ENCODE data around the gene PAX2.

PAX2 gene

DNA sequence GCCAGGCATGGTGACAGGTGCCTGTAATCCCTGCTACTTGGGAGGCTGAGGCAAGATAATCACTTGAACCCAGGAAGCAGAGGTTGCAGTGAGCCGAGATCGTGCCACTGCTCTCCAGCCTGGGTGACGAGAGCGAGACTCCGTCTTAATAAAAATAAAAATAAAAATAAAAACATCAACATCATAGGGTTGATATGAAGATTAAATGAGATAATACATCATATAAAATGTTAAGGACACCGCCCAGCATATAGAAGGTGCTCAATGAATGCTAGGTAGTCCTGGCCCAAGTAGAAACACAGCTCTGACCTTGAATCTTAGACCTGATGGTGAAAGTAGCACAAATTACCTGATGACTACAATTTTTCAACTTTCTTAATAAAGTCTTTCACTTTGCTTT is 74.0 kb downstream of the PAX2 start:
- no peak for DNase-seq (ENCODE audit: low spot score)

- no peak for DNase-seq (ENCODE audit: low spot score)
These were observed 77.8 kb downstream of the PAX2 start for GRCh38 chr10:100823194-100823593.

DNA sequence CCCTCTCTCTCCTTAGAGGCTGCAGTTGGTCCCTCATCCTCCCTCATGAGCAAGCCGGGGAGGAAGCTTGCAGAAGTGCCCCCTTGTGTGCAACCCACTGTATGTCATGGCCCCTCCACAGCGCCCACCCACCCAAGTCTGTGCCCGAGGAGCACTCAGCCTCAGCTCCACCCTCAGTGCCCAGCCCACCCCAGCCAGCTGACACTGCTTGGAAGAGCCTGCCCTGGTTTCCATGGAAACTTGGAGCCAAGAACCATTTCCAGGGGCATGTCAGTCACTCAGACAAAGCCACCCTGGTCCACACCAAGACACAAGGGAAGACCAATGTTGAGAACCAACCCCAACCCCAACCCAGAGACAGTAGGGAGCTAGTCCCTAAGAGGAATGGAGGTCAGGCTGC is 79.5 kb downstream of the PAX2 start:
- DNase-seq (ENCODE audit: low spot score) = no peak

DNA sequence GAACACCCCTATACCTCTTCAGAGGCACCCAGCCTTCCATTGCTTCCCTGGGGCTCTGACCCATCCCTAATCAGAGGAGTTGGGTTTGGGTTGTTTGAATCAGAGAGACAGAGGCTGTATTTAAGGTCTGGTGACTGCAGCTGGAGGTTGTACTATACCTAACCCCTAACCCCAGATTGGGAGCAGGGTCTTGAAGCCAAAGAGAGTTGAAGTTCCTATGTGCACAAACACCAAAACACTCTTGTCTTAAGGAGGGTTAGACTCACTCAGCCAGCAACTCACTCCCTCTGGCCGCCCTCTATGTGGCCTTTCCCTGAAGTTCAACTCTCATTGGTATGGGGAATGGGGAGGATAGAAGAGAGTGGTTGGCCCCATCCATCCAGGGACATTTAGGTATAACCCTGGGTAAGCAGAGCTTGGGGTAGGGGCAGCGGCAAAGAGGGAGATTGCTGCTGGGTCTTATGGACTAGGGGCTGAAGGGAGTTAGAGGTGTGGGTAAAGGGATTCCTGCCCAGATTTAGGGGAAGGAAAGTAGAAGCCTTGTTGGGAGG is 80.0 kb downstream of the PAX2 start:
- DNase-seq (ENCODE audit: low spot score) = no peak

GRCh38 chr10:100826031-100826651 is 80.8 kb downstream of the PAX2 start:
- DNase-seq (ENCODE audit: low spot score) = no peak

DNA sequence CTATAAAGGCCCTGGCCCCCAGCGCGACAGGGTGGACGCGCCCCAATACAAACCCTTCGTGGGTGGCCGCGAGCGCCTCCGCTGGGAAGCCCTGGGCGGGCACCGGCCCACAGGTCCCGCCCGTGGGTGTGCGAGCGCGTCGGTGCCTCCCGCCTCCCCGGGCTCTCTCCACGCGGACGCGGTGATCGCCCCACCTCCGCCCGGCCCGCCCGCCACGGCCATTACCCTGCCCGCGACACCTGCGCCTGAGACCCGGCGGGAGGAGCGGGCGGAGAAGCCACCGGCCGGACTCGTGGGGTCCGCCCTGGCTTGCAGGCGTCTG is 81.2 kb downstream of the PAX2 start:
- no peak for DNase-seq (ENCODE audit: low spot score)

GRCh38 chr10:100826983-100827818 is 81.8 kb downstream of the PAX2 start:
- no peak for DNase-seq (ENCODE audit: low spot score)

DNA sequence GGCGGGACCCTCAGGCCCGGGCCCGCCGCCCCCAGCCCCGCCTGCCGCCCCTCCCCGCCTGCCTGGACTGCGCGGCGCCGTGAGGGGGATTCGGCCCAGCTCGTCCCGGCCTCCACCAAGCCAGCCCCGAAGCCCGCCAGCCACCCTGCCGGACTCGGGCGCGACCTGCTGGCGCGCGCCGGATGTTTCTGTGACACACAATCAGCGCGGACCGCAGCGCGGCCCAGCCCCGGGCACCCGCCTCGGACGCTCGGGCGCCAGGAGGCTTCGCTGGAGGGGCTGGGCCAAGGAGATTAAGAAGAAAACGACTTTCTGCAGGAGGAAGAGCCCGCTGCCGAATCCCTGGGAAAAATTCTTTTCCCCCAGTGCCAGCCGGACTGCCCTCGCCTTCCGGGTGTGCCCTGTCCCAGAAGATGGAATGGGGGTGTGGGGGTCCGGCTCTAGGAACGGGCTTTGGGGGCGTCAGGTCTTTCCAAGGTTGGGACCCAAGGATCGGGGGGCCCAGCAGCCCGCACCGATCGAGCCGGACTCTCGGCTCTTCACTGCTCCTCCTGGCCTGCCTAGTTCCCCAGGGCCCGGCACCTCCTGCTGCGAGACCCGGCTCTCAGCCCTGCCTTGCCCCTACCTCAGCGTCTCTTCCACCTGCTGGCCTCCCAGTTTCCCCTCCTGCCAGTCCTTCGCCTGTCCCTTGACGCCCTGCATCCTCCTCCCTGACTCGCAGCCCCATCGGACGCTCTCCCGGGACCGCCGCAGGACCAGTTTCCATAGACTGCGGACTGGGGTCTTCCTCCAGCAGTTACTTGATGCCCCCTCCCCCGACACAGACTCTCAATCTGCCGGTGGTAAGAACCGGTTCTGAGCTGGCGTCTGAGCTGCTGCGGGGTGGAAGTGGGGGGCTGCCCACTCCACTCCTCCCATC is 82.7 kb downstream of the PAX2 start:
- peak; percentile 18 for DNase-seq (ENCODE audit: low spot score)

DNA sequence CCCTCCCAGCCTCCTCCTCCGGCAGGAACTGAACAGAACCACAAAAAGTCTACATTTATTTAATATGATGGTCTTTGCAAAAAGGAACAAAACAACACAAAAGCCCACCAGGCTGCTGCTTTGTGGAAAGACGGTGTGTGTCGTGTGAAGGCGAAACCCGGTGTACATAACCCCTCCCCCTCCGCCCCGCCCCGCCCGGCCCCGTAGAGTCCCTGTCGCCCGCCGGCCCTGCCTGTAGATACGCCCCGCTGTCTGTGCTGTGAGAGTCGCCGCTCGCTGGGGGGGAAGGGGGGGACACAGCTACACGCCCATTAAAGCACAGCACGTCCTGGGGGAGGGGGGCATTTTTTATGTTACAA is 83.3 kb downstream of the PAX2 start:
- DNase-seq (ENCODE audit: low spot score) = no peak

DNA sequence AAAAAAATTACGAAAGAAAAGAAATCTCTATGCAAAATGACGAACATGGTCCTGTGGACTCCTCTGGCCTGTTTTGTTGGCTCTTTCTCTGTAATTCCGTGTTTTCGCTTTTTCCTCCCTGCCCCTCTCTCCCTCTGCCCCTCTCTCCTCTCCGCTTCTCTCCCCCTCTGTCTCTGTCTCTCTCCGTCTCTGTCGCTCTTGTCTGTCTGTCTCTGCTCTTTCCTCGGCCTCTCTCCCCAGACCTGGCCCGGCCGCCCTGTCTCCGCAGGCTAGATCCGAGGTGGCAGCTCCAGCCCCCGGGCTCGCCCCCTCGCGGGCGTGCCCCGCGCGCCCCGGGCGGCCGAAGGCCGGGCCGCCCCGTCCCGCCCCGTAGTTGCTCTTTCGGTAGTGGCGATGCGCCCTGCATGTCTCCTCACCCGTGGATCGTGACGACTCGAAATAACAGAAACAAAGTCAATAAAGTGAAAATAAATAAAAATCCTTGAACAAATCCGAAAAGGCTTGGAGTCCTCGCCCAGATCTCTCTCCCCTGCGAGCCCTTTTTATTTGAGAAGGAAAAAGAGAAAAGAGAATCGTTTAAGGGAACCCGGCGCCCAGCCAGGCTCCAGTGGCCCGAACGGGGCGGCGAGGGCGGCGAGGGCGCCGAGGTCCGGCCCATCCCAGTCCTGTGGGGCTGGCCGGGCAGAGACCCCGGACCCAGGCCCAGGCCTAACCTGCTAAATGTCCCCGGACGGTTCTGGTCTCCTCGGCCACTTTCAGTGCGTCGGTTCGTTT is 83.9 kb downstream of the PAX2 start:
- DNase-seq (ENCODE audit: low spot score) = no peak

DNA sequence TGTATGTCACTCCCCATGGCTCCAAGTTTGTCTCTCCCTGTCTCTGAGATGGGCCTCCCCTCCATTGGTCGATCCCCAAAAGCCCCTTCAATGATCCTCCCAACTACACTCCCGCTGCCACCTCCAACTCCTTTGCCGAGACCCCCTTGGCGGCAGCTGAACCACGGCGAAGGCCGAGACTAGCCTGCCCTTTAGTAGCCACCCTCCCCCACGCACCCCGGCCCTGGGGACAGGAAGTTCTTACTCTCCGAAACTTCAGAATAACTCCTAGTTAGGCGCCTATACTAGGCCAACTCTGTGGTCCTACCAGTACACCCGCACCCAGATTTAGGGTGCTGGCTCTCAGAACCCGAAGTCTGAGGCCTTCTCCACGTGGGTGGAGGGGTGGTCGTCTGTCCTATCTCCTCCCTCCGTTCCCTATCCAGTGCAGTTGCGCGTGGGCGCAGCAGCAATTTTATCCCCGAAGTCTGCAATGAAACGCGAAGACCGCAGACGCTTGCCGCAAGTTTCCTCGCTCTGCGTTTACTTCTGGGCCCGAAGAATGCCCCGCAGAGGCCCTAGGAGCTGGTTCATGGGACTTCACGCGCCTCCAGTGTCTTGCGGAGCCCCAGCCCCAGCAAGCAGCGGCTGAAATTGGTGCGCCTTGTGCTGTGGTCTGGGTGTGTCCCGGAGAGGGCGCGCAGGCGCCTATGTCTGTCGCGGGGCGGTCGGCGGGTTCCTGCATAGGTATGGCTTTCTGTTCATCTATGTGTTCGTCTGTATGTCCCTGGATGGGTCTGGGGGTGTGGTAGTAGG is 84.7 kb downstream of the PAX2 start:
- DNase-seq (ENCODE audit: low spot score) = no peak

GRCh38 chr10:100830728-100831111 is 85.3 kb downstream of the PAX2 start:
- no peak for DNase-seq (ENCODE audit: low spot score)

GRCh38 chr10:100831742-100832141 is 86.4 kb downstream of the PAX2 start:
- DNase-seq (ENCODE audit: low spot score) = no peak

DNA sequence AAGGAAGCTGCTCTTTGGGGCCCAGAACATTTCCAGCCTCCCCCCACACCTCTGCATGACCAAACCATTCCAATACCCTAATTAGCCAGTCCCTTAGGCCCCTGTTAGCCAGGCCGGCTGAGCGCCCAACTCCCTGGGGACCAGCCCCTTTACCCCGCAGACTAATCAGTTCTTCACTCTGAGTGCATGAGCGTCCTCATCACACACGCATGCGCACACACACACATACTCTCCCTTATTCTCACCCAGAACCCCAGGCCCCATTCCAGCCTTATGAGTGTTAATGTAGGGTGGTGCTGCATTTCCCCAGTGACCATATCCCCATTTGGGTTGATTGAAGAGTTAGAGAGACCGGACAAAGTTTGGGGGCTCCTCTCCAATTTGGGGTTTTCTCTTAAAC is 90.4 kb downstream of the PAX2 start:
- no peak for DNase-seq (ENCODE audit: low spot score)

- no peak for DNase-seq (ENCODE audit: low spot score)
These were observed 91.5 kb downstream of the PAX2 start for GRCh38 chr10:100836891-100837290.

DNA sequence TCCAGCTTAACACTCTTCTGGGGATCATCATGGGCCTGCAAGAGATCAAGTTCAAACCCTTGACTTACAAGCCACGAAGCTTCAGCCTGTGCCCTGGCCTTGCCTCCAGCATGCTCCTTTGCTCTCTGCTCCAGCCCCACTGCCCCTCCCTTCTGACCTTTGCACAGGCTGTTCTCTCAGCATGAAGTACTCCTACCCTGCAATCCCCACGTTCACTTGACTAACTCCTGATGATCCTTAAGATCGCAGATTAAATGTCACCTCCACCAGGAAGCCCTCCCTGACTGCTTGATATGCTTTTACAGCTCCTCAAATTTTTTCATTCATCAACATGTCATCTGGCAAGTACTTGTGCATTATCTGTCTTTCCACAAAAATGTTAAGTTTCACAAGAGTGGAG is 91.9 kb downstream of the PAX2 start:
- DNase-seq (ENCODE audit: low spot score) = no peak

DNA sequence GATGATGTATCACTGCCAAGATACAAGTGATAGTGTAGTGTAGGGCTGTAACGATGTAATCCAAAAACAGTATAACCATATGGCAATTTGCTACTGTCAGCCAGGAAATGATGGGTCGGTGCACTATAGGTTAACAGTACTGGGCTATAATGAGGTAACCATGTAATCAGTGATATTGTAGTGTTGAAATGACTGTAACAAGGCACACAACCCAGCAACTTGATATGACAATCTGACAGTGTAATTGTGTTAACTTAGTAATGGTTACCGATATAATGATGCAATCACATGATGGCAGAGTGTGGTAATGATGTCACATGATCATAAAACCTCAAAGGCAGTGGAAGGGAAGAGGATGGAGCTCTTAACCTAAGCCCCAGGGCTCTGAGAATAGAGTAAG is 93.6 kb downstream of the PAX2 start:
- DNase-seq (ENCODE audit: low spot score) = no peak

DNA sequence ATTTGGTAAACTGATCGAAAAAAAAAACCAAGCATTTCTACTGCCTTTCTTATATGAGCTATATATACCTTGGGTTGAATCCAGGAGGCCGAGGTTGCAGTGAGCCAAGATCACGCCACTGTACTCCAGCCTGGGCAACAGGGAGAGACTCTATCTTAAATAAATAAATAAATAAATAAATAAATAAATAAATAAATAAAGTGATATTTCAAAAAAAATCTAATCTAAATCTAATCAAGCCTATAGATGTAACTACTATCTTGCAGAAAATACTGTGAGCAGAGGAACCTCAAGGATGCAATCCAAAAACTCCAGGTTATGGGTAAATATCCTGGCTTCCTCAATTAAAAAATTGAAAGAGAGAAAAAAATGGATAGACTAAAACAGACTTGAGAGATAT is 96.1 kb downstream of the PAX2 start:
- DNase-seq (ENCODE audit: low spot score) = no peak

DNA sequence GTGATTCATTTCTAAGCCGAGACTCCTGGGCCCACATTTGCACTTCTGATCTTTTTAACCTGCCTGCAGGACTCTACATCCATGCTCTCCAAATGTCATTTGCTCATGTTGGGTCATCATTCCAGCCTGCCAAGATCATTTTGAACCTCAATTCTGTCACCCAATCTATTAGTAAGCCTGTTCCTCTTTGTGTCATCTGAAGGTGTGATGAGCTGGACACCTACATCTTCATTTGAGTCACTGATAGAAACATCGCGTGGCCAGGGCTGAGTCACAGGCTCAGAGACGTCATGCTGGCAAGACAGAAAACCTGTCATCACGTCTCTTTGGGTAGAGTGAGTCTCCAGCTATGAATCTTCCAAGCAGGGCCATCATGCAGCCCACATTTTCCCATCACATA is 102.1 kb downstream of the PAX2 start:
- DNase-seq (ENCODE audit: low spot score) = no peak

GRCh38 chr10:100848770-100849169 is 103.4 kb downstream of the PAX2 start:
- no peak for DNase-seq (ENCODE audit: low spot score)

DNA sequence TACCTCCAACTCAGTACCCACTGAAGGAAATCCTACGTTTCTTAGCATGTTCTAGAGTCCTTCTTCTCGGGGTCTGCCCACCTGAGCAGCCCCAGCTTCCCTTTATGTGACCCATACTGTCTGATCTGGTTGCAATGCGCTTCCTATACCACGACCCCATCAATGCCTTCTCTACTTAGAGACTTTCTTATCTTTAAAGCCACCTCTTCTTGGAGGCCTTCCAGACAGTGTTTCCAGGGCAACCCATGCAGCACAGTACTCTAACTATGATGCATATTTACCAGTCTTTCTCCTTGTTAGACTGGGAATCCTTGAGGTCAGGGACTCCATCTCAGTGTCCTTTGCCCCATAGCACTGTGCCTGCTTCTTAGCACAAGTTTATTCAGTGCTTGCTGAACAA is 112.9 kb downstream of the PAX2 start:
- DNase-seq (ENCODE audit: low spot score) = no peak

All from CD4-positive, alpha-beta T cell treated with Interleukin-15 for 4 hours (primary cell).